ENCODE results near the gene MCRS1. TPM values are rescaled to one million over a fixed set of nuclear protein-coding genes. Genes with fewer than 3 reads are reported as not detected.
A peak's percentile ranks its signal among the peaks of the same experiment; 100 is the strongest.

MCRS1 gene
- total RNA-seq, 1 experiment from 2014 or later: 103 TPM

DNA sequence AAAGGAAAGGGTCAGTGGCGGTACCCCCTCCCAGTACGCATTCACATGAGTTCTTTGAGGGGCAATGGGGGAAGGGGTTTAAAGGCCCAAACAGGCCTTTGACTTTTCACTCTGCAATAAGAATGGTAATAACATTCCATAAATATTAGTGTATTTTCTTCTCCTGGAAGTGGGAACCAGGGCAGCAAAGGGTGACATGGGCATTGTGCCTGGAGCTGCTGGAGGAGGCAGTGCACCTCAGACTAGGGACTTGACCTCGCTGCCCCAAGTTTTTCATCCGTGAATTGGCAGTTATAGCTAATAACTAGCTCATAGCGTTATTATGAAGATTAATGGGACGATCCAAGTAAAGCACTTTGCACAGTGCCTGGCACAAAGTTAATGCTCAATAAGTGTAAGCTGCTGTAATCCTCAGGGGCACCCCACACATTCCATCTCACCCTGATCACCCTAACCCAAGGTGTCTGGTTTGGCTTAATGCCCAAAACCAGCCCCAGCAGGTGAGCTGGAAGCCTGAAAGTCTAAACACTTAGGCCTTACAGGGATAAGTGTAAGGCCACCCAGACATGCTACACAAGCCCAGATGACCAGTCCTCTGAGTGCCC lies 31.9 kb downstream of the MCRS1 start:
- H3T11ph ChIP-seq (ENCODE audit: low read length): no peak overlapping the region
- no peak overlapping the region for H3K4ac ChIP-seq (ENCODE audit: low read depth, low read length)
- no peaks in the 10 kb centered on the region for H3K9me3 ChIP-seq (ENCODE audit: control insufficient read depth, low read depth, low read length)
- H3K27ac Mint-ChIP-seq: no peak overlapping the region
- H3K9me3 Mint-ChIP-seq: no peaks in the 10 kb centered on the region; a peak in 1 of 5 replicates
- no peaks in the 10 kb centered on the region for H3K79me2 ChIP-seq (ENCODE audit: insufficient read depth, low read length)
- no peak overlapping the region for H2BK12ac ChIP-seq (ENCODE audit: insufficient read length, low read depth, low read length)
- no peaks in the 10 kb centered on the region for H3K79me1 ChIP-seq (ENCODE audit: insufficient read depth, low read depth, low read length, poor library complexity, severe bottlenecking)
- H2BK20ac ChIP-seq (ENCODE audit: low read depth, low read length, poor library complexity, severe bottlenecking): no peak overlapping the region
- H3K4me1 ChIP-seq (ENCODE audit: insufficient read depth, low read length): no peaks in the 10 kb centered on the region; the same call in 1 of the 2 replicates
- H3K4me3 Mint-ChIP-seq: no peak overlapping the region
- H2BK15ac ChIP-seq (ENCODE audit: low read depth, low read length): no peak overlapping the region
- peaks cover 72% of the 10 kb centered on the region for H3K27me3 Mint-ChIP-seq (ENCODE audit: low read depth)
- peaks cover 10% of the 10 kb centered on the region for H3K23me2 ChIP-seq (ENCODE audit: insufficient read length, low read depth, low read length, poor library complexity, severe bottlenecking)
- no peak overlapping the region for H3K9ac ChIP-seq (ENCODE audit: extremely low read depth, insufficient read length, low read length)
- H3K27me3 ChIP-seq (ENCODE audit: insufficient read depth, low read length): peaks cover 43% of the 10 kb centered on the region
- no peak overlapping the region for H2BK5ac ChIP-seq (ENCODE audit: insufficient read length, low read length)
- H3K36me3 Mint-ChIP-seq (ENCODE audit: insufficient read depth in 1 of 3, low read depth in 3 of 3): no peaks in the 10 kb centered on the region
- no peak overlapping the region for H3K27ac ChIP-seq (ENCODE audit: insufficient read length, low read depth, low read length)
- no peak overlapping the region for H4K5ac ChIP-seq (ENCODE audit: insufficient read length, low read depth, low read length)
- no peak overlapping the region for H2AFZ ChIP-seq (ENCODE audit: low read length)
- H4K91ac ChIP-seq (ENCODE audit: insufficient read length, low read depth, low read length): no peak overlapping the region
- no peak overlapping the region for H3K23ac ChIP-seq (ENCODE audit: insufficient read length, low read depth, low read length)
- peaks cover 9 to 23% of the 10 kb centered on the region in 2 experiments for H3K4me1 Mint-ChIP-seq
- H3K14ac ChIP-seq (ENCODE audit: insufficient read depth, low read length): no peak overlapping the region
- no peak overlapping the region for H3K18ac ChIP-seq (ENCODE audit: insufficient read length, low read depth, low read length)
- DNase-seq: peak; percentile 14
- no peak overlapping the region for H3K56ac ChIP-seq (ENCODE audit: insufficient read length, low read depth, low read length)
- H4K8ac ChIP-seq (replicated peaks; ENCODE audit: insufficient read length, low read depth, low read length): no peak overlapping the region
- WGBS (ENCODE audit: extremely low coverage, insufficient read length, low lambda C conversion rate): no CpG with 5 or more reads among the region's 6 CpGs
- TF ChIP-seq, protein P1, sequence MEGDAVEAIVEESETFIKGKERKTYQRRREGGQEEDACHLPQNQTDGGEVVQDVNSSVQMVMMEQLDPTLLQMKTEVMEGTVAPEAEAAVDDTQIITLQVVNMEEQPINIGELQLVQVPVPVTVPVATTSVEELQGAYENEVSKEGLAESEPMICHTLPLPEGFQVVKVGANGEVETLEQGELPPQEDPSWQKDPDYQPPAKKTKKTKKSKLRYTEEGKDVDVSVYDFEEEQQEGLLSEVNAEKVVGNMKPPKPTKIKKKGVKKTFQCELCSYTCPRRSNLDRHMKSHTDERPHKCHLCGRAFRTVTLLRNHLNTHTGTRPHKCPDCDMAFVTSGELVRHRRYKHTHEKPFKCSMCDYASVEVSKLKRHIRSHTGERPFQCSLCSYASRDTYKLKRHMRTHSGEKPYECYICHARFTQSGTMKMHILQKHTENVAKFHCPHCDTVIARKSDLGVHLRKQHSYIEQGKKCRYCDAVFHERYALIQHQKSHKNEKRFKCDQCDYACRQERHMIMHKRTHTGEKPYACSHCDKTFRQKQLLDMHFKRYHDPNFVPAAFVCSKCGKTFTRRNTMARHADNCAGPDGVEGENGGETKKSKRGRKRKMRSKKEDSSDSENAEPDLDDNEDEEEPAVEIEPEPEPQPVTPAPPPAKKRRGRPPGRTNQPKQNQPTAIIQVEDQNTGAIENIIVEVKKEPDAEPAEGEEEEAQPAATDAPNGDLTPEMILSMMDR (conservative IDR thresholded peaks at IDR 0.05): no peak
- no peak overlapping the region for H2AK5ac ChIP-seq (ENCODE audit: insufficient read length, low read length)
- no peak overlapping the region for H2BK120ac ChIP-seq (ENCODE audit: low read depth, low read length, poor library complexity, severe bottlenecking)
- H4K20me1 ChIP-seq (ENCODE audit: control insufficient read depth, insufficient read depth, insufficient read length): no peaks in the 10 kb centered on the region
- H3K4me2 ChIP-seq (ENCODE audit: insufficient read depth, insufficient read length, low read length): no peak overlapping the region

Data from H9 (cell line).